H1 (cell line): ENCODE measurements around the gene TUT1. TPM values are rescaled to one million over a fixed set of nuclear protein-coding genes. Genes with fewer than 3 reads are reported as not detected.

Experiments used
- CTCF ChIA-PET: fragments of 300-600 bp; sonication (Branson Sonifier 250); formaldehyde crosslinking; loops from one replicate; lab custom pipeline; 2021; ENCODE audit not compliant: partially characterized antibody; lab: Charles Lee
- POLR2A ChIA-PET: fragments of 300-600 bp; sonication (Branson Sonifier 250); formaldehyde crosslinking; loops from one replicate; lab custom pipeline; 2021; ENCODE audit warnings: inconsistent platforms; ENCODE audit not compliant: partially characterized antibody; lab: Charles Lee
- DNase-seq, 2 experiments: peaks; one replicate each; pipeline versions ENCODE4 v3.0.0 to v3.0.0-alpha.2; 2010 to 2022; ENCODE audit warnings: low spot score in 2 of 2, low read depth in 1 of 2, mixed read lengths in 1 of 2
- FAIRE-seq: peaks from 2 replicates; lab custom pipeline; 2011; peaks lifted over from hg19 to GRCh38; lab: Jason Lieb, UNC
- H2AFZ ChIP-seq: 2 replicates; pipeline ENCODE4 v1.8.1; 2012; ENCODE audit warnings: low read length, inconsistent platforms
- H2AK5ac ChIP-seq: 2 replicates; pipeline ENCODE4 v1.6.1; 2013; ENCODE audit warnings: low read depth, low read length
- H2BK120ac ChIP-seq: replicated peaks from 2 replicates; pipeline ENCODE3; 2013; ENCODE audit warnings: low read depth, low read length, inconsistent platforms
- H2BK12ac ChIP-seq: 2 replicates; pipeline ENCODE4 v1.6.1; 2013; ENCODE audit warnings: low read depth, low read length
- H2BK15ac ChIP-seq: 2 replicates; pipeline ENCODE4 v1.6.1; 2013; ENCODE audit warnings: low read length
- H2BK20ac ChIP-seq: 2 replicates; pipeline ENCODE4 v1.6.1; 2013; ENCODE audit warnings: low read length
- H2BK5ac ChIP-seq: 2 replicates; pipeline ENCODE4 v1.6.1; 2013; ENCODE audit warnings: low read depth, low read length
- H3K14ac ChIP-seq: 2 replicates; pipeline ENCODE4 v1.6.1; 2013; ENCODE audit warnings: inconsistent platforms; ENCODE audit not compliant: insufficient read length
- H3K18ac ChIP-seq: 2 replicates; pipeline ENCODE4 v1.6.1; 2013; ENCODE audit warnings: low read length; ENCODE audit errors: extremely low read depth
- H3K23ac ChIP-seq: 2 replicates; pipeline ENCODE4 v1.6.1; 2013; ENCODE audit warnings: inconsistent platforms; ENCODE audit not compliant: insufficient read length
- H3K23me2 ChIP-seq: 2 replicates; pipeline ENCODE4 v1.6.1; 2013; ENCODE audit warnings: low read depth, low read length
- H3K27ac ChIP-seq: 2 replicates; pipeline ENCODE4 v1.6.1; 2011; ENCODE audit warnings: low read depth, low read length, inconsistent platforms
- H3K27me3 ChIP-seq, 4 experiments: replicated peaks in 1 of 4; 1 replicate in 1 of 4; 2 replicates in 3 of 4; pipeline versions ENCODE4 v1.6.1 to v1.8.1; 2011 to 2013; ENCODE audit warnings: low read length in 3 of 4, mild to moderate bottlenecking in 3 of 4, inconsistent platforms in 2 of 4, mixed read lengths in 2 of 4, moderate library complexity in 1 of 4; ENCODE audit not compliant: control insufficient read depth in 3 of 4, insufficient read depth in 3 of 4; ENCODE audit errors: extremely low read depth in 1 of 4
- H3K36me3 ChIP-seq, 4 experiments: 2 replicates each; pipeline versions ENCODE4 v1.6.1 to v1.8.1; 2011 to 2013; ENCODE audit warnings: mild to moderate bottlenecking in 4 of 4, low read length in 3 of 4, moderate library complexity in 2 of 4, control low read depth in 1 of 4, inconsistent platforms in 1 of 4; ENCODE audit not compliant: insufficient read depth in 4 of 4, control insufficient read depth in 2 of 4
- H3K4ac ChIP-seq: replicated peaks from 2 replicates; pipeline ENCODE3; 2013; ENCODE audit warnings: low read length, low read depth, mixed read lengths, inconsistent platforms; ENCODE audit not compliant: insufficient read length
- H3K4me1 ChIP-seq, 4 experiments: replicated peaks in 1 of 4; 1 replicate in 1 of 4; 2 replicates in 3 of 4; pipeline versions ENCODE4 v1.6.1 to v1.8.1; 2011 to 2013; ENCODE audit warnings: low read length in 3 of 4, inconsistent platforms in 2 of 4, mixed read lengths in 1 of 4; ENCODE audit not compliant: insufficient read depth in 4 of 4, control insufficient read depth in 3 of 4
- H3K4me2 ChIP-seq, 2 experiments: 2 replicates each; pipeline versions ENCODE4 v1.6.1 to v1.8.1; 2011 to 2013; ENCODE audit warnings: low read depth in 2 of 2, low read length in 2 of 2, control low read depth in 1 of 2, inconsistent platforms in 1 of 2, mild to moderate bottlenecking in 1 of 2; ENCODE audit not compliant: insufficient read depth in 1 of 2
- H3K4me3 ChIP-seq, 4 experiments: fragments of 200-600, 300-600 bp in 1 of 4; sonication (generic), shearing (Covaris generic), sonication (Bioruptor Twin) in 1 of 4; 2 replicates each; pipeline versions ENCODE4 v1.5.1 to v1.8.1; 2011 to 2016; ENCODE audit warnings: low read length in 4 of 4, low read depth in 3 of 4, control low read depth in 2 of 4, inconsistent platforms in 2 of 4, mild to moderate bottlenecking in 2 of 4, mixed read lengths in 1 of 4, moderate library complexity in 1 of 4; ENCODE audit not compliant: insufficient read depth in 2 of 4; ENCODE audit errors: extremely low read depth in 1 of 4
- H3K56ac ChIP-seq: replicated peaks from 2 replicates; pipeline ENCODE3; 2013; ENCODE audit warnings: low read depth, mild to moderate bottlenecking, mixed read lengths, low read length, inconsistent platforms; ENCODE audit not compliant: insufficient read length
- H3K79me1 ChIP-seq: 2 replicates; pipeline ENCODE4 v1.6.1; 2013; ENCODE audit warnings: low read depth, low read length, control low read depth
- H3K79me2 ChIP-seq, 2 experiments: 2 replicates each; pipeline versions ENCODE4 v1.6.1 to v1.8.1; 2012 to 2013; ENCODE audit warnings: low read length in 2 of 2, mild to moderate bottlenecking in 2 of 2, inconsistent platforms in 1 of 2; ENCODE audit not compliant: insufficient read depth in 2 of 2, control insufficient read depth in 1 of 2
- H3K9ac ChIP-seq, 4 experiments: replicated peaks in 1 of 4; 1 replicate in 1 of 4; 2 replicates in 3 of 4; pipeline versions ENCODE4 v1.6.1 to v1.8.1; 2011 to 2013; ENCODE audit warnings: low read depth in 3 of 4, low read length in 3 of 4, control low read depth in 2 of 4, mild to moderate bottlenecking in 2 of 4, moderate library complexity in 2 of 4, inconsistent platforms in 1 of 4; ENCODE audit errors: extremely low read depth in 1 of 4
- H3K9me3 ChIP-seq, 2 experiments: 2 replicates each; pipeline versions ENCODE4 v1.6.1 to v1.8.1; 2012 to 2013; ENCODE audit warnings: mild to moderate bottlenecking in 2 of 2, moderate library complexity in 2 of 2, control low read depth in 1 of 2, inconsistent platforms in 1 of 2, low read depth in 1 of 2, low read length in 1 of 2, mixed read lengths in 1 of 2; ENCODE audit not compliant: insufficient read depth in 2 of 2
- H4K20me1 ChIP-seq, 2 experiments: replicated peaks in 1 of 2; 2 replicates each; pipeline versions ENCODE3 to v1.8.1; 2011 to 2013; ENCODE audit warnings: inconsistent platforms in 2 of 2, low read length in 2 of 2, mild to moderate bottlenecking in 1 of 2; ENCODE audit not compliant: insufficient read depth in 2 of 2, control insufficient read depth in 1 of 2
- H4K5ac ChIP-seq: 2 replicates; pipeline ENCODE4 v1.6.1; 2013; ENCODE audit warnings: low read length, low read depth, mixed read lengths, inconsistent platforms; ENCODE audit not compliant: insufficient read length
- H4K8ac ChIP-seq: 2 replicates; pipeline ENCODE4 v1.8.0; 2013; ENCODE audit warnings: mild to moderate bottlenecking, moderate library complexity, low read length, inconsistent platforms; ENCODE audit not compliant: insufficient read depth; ENCODE audit errors: extremely low read depth
- H4K91ac ChIP-seq: replicated peaks from 2 replicates; pipeline ENCODE3; 2013; ENCODE audit warnings: low read length, mixed read lengths, inconsistent platforms; ENCODE audit not compliant: insufficient read length
- ASH2L ChIP-seq: fragments of 200-600, 300-600 bp; sonication (generic); IDR thresholded peaks from one replicate; pipeline ENCODE4 v1.7.1; 2017; ENCODE audit warnings: low read length
- CTCF ChIP-seq, 3 experiments: IDR thresholded peaks; 1 replicate in 2 of 3; 2 replicates in 1 of 3; pipeline versions ENCODE4 v1.5.1 to v1.6.1; 2011; ENCODE audit warnings: low read length in 3 of 3, mild to moderate bottlenecking in 3 of 3, inconsistent platforms in 2 of 3, low read depth in 1 of 3, moderate library complexity in 1 of 3; ENCODE audit not compliant: insufficient read depth in 1 of 3; ENCODE audit errors: control extremely low read depth in 1 of 3
- JUN ChIP-seq: IDR thresholded peaks from 2 replicates; pipeline ENCODE4 v1.6.1; 2011; ENCODE audit warnings: low read depth, mild to moderate bottlenecking, improper control_type of control experiment, low read length
- NANOG ChIP-seq: IDR thresholded peaks from 2 replicates; pipeline ENCODE4 v1.6.1; 2011; ENCODE audit warnings: low read length, low read depth, mild to moderate bottlenecking, inconsistent platforms; ENCODE audit not compliant: insufficient read depth, poor library complexity, severe bottlenecking
- RFX5 ChIP-seq: IDR thresholded peaks from 2 replicates; pipeline ENCODE4 v1.6.1; 2011; ENCODE audit warnings: low read depth, low read length, improper control_type of control experiment, borderline replicate concordance
- TAF1 ChIP-seq: IDR thresholded peaks from 2 replicates; pipeline ENCODE4 v1.6.1; 2011; ENCODE audit warnings: mild to moderate bottlenecking, low read depth, low read length
- TEAD4 ChIP-seq: IDR thresholded peaks from 2 replicates; pipeline ENCODE4 v1.6.1; 2012; ENCODE audit warnings: low read depth, low read length, inconsistent platforms, mixed read lengths
- YY1 ChIP-seq: IDR thresholded peaks from 2 replicates; pipeline ENCODE4 v1.6.1; 2011; ENCODE audit warnings: low read depth, mild to moderate bottlenecking, low read length
- WGBS, 2 experiments: shearing (Covaris generic) in 1 of 2; methylation state at CpG; one replicate each; pipeline versions ENCODE4 v1.1.6 to v1.1.7; 2013 to 2015; ENCODE audit warnings: low lambda C conversion rate in 2 of 2, mixed read lengths in 2 of 2, inconsistent platforms in 1 of 2, low coverage in 1 of 2, missing lambda C conversion rate in 1 of 2; ENCODE audit not compliant: insufficient replicate concordance in 2 of 2, insufficient coverage in 1 of 2, insufficient read length in 1 of 2; ENCODE audit errors: extremely low coverage in 1 of 2, missing lambda C conversion rate in 1 of 2; 5-methylcytosine and 5-hydroxymethylcytosine counted together
- polyA plus RNA-seq, 7 experiments: library from polyadenylated mRNA; depleted of rRNA in 3 of 7; stranded (reverse) in 5 of 7; unstranded in 2 of 7; fragments of >200 nt in 5 of 7; fragments of 200-250 nt in 2 of 7; gene quantifications; 1 replicate in 5 of 7; 2 replicates in 1 of 7; 4 replicates in 1 of 7; pipeline versions ENCODE4 v1.2.1 to v1.2.3, GENCODE V29; 2011 to 2013; ENCODE audit warnings: missing spikeins in 2 of 7, mixed read lengths in 2 of 7
- total RNA-seq: library from RNA; stranded (reverse); fragmentation: NEBNext Ultra II Directional; extraction: Animal tissue kit (Norgen Biotek cat#: 25700); gene quantifications from 2 replicates; pipeline ENCODE4 v1.2.1, GENCODE V29; 2021

Gene TUT1
- total and polyA plus RNA-seq, 2 of the 8 experiments (the other 6 are each of a cell fraction or from before 2014, with no cell fraction given) = 17.8 to 24.6 TPM

- H3K36me3 ChIP-seq = peaks cover 27 to 30% (median 28%) of the 10 kb centered on the region in 4 experiments
- H3K27ac ChIP-seq = peak overlapping the region; percentile 79; the same call in 1 of the 2 replicates
- peak overlapping the region; percentile 83 to 99 (median 87) for H3K9ac ChIP-seq
- no peak overlapping the region for H2BK15ac ChIP-seq
- H2AFZ ChIP-seq = no peak overlapping the region
- H3K23ac ChIP-seq = no peak overlapping the region
- no peak for FAIRE-seq
- ChIA-PET POLR2A (interaction anchor here (0.9 to 12.3 kb wide), 22 partner anchors 9 to 249 kb away, joined by 3 to 235 read pairs (median 4); partner anchors contain the start of genes B3GAT3, C11orf98, CSKMT and EEF1G), CTCF (interaction anchor here (0.6 to 2.2 kb wide), 8 partner anchors 8 to 188 kb away, joined by 3 to 24 read pairs (median 3); partner anchors contain the start of genes EML3, ROM1 and TUT1)
- H3K18ac ChIP-seq = 0 out of 2 replicates have a peak overlapping the region, but pooled peaks have one; percentile 81
- 3% methylated on average over 26 of the region's 26 CpGs; no CpG with 5 or more reads in 1 of the 2 experiments for WGBS, 2 experiments
- H3K4me1 ChIP-seq = peaks cover 7 to 32% (median 17%) of the 10 kb centered on the region in 4 experiments
- peak overlapping the region; percentile 47 for H4K5ac ChIP-seq
- H2BK12ac ChIP-seq = 0 out of 2 replicates have a peak overlapping the region, but pooled peaks have one; percentile 27
- H3K9me3 ChIP-seq = no peaks in the 10 kb centered on the region
- H2AK5ac ChIP-seq = no peak overlapping the region
- no peak overlapping the region for H4K91ac ChIP-seq
- peaks cover 0 to 28% of the 10 kb centered on the region in 2 experiments; a peak in 2 of 4 replicates for H3K79me2 ChIP-seq
- peak overlapping the region; percentile 42 for H3K56ac ChIP-seq
- H3K4me3 ChIP-seq = peak overlapping the region; percentile 74 to 86 (median 84)
- no peak overlapping the region for H2BK20ac ChIP-seq
- H3K79me1 ChIP-seq = no peaks in the 10 kb centered on the region; the same call in 1 of the 2 replicates
- H2BK120ac ChIP-seq = no peak overlapping the region
- peak overlapping the region; percentile 72 to 95 for H3K4me2 ChIP-seq
- peaks cover 0 to 13% (median 11%) of the 10 kb centered on the region in 4 experiments; a peak in 6 of 7 replicates for H3K27me3 ChIP-seq
- peak overlapping the region; percentile 95 for H4K8ac ChIP-seq
- H3K4ac ChIP-seq = no peak overlapping the region
- H3K14ac ChIP-seq = no peak overlapping the region
- no peak for DNase-seq
- peaks cover 4 to 11% of the 10 kb centered on the region in 2 experiments for H4K20me1 ChIP-seq
- peaks cover 17% of the 10 kb centered on the region; the same call in 1 of the 2 replicates for H3K23me2 ChIP-seq
- H2BK5ac ChIP-seq = no peak overlapping the region
- TF ChIP-seq TAF1 (0 out of 2 replicates have a peak, but pooled peaks have one; percentile 2), JUN (no peak), CTCF (IDR thresholded peaks at IDR 0.05; ENCODE audit: control extremely low read depth in 1 of 3, insufficient read depth in 1 of 3, low read depth in 1 of 3, low read length in 3 of 3) (no peak), TEAD4 (no peak), YY1 (no peak), ASH2L (peak; percentile 71), RFX5 (no peak), NANOG (no peak)
These were observed 9.2 kb upstream of the TUT1 start for GRCh38 chr11:62600367-62601121.
